ENCODE measurements around the gene UNC93A.

UNC93A gene

GRCh38 chr6:167342879-167343610, 51.9 kb downstream of the UNC93A start:
- H3K4me3 ChIP-seq (replicated peaks; ENCODE audit: low read depth, low read length): no peak overlapping the region
- no peak for DNase-seq (ENCODE audit: extremely low read depth, low read depth)
- no peak for TF ChIP-seq CTCF (IDR thresholded peaks at IDR 0.05; ENCODE audit: low read depth, low read length, missing control alignments)

- H3K4me3 ChIP-seq (replicated peaks; ENCODE audit: low read depth, low read length): no peak overlapping the region
- no peak for DNase-seq (ENCODE audit: extremely low read depth, low read depth)
Measured at GRCh38 chr6:167345348-167345747, 54.2 kb downstream of the UNC93A start.

GRCh38 chr6:167345960-167346359, 54.8 kb downstream of the UNC93A start:
- no peak for DNase-seq (ENCODE audit: extremely low read depth, low read depth)
- no peak for TF ChIP-seq CTCF (IDR thresholded peaks at IDR 0.05; ENCODE audit: low read depth, low read length, missing control alignments)
- H3K4me3 ChIP-seq (replicated peaks; ENCODE audit: low read depth, low read length): no peak overlapping the region

More at GRCh38 chr6:167345348-167345747, 54.2 kb downstream of the UNC93A start:
- TF ChIP-seq CTCF (IDR thresholded peaks at IDR 0.05; ENCODE audit: low read depth, low read length, missing control alignments): no peak

GRCh38 chr6:167347226-167347625, 56.1 kb downstream of the UNC93A start:
- DNase-seq (ENCODE audit: extremely low read depth, low read depth): no peak
- no peak for TF ChIP-seq CTCF (IDR thresholded peaks at IDR 0.05; ENCODE audit: low read depth, low read length, missing control alignments)
- no peak overlapping the region for H3K4me3 ChIP-seq (replicated peaks; ENCODE audit: low read depth, low read length)

GRCh38 chr6:167349631-167350274, 58.6 kb downstream of the UNC93A start:
- no peak overlapping the region for H3K4me3 ChIP-seq (replicated peaks; ENCODE audit: low read depth, low read length)
- DNase-seq (ENCODE audit: extremely low read depth, low read depth): no peak
- no peak for TF ChIP-seq CTCF (IDR thresholded peaks at IDR 0.05; ENCODE audit: low read depth, low read length, missing control alignments)

DNA sequence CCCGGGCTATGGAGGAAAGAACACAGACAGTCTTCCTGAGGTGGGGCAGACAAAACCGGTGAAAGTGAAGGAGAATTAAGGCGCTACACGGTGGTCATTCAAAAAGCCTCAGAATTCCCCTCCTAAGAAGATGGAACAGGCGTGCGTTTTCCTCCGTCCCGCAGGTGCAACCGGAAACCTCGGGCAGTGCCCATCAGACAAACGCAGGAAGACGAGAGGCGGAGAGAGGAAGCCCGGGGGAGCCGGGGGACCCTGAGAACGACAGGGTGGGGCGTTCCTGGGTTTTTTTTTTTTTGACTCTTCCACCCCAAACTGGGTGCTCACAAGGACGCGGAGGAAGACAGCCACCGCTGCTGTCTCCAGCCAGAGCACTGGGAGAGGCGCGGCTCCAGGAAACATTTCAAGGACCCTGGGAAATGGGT, 59.2 kb downstream of the UNC93A start:
- H3K4me3 ChIP-seq (replicated peaks; ENCODE audit: low read depth, low read length): no peak overlapping the region
- TF ChIP-seq CTCF (IDR thresholded peaks at IDR 0.05; ENCODE audit: low read depth, low read length, missing control alignments): no peak
- no peak for DNase-seq (ENCODE audit: extremely low read depth, low read depth)
